Upper lobe of right lung (tissue), 1 donor: ENCODE measurements around the gene QPRT. TPM values are rescaled to one million over a fixed set of nuclear protein-coding genes. Genes with fewer than 3 reads are reported as not detected.
A peak's percentile ranks its signal among the peaks of the same experiment; 100 is the strongest.

ENCODE experiments used
- ATAC-seq: fragments of 200-7000 bp; cut with Tn5 transposase; one replicate; pipeline ENCODE4 v1.9.1; 2020; ENCODE audit warnings: mild to moderate bottlenecking, moderate library complexity
- DNase-seq: peaks from one replicate; pipeline ENCODE4 v3.0.0-alpha.2; 2020
- H3K27ac ChIP-seq: fragments of 200-600 bp; one replicate; pipeline ENCODE4 v1.8.0; 2022
- H3K27me3 ChIP-seq: fragments of 200-600 bp; one replicate; pipeline ENCODE4 v1.8.0; 2022; ENCODE audit warnings: mild to moderate bottlenecking
- H3K36me3 ChIP-seq: fragments of 200-600 bp; one replicate; pipeline ENCODE4 v1.8.0; 2022
- H3K4me1 ChIP-seq: fragments of 200-600 bp; one replicate; pipeline ENCODE4 v1.8.0; 2022
- H3K4me3 ChIP-seq: fragments of 200-600 bp; one replicate; pipeline ENCODE4 v1.8.0; 2022; ENCODE audit warnings: mild to moderate bottlenecking
- H3K9me3 ChIP-seq: fragments of 200-600 bp; one replicate; pipeline ENCODE4 v1.8.0; 2022
- intact Hi-C: fragments of 100-400 bp; cut with DNase I; formaldehyde crosslinking; loops from one replicate; pipeline ENCODE4 v1.11.0; 2022
- total RNA-seq: library from RNA; stranded (reverse); fragmentation: NEBNext Ultra II Directional; extraction: Animal tissue kit (Norgen Biotek cat#: 25700); gene quantifications from one replicate; pipeline ENCODE4 v1.2.1, GENCODE V29; 2021
- TF ChIP-seq, protein P1 (sequence below): fragments of 200-600 bp; IDR thresholded peaks from one replicate; pipeline ENCODE4 v1.8.0; 2022; ENCODE audit warnings: antibody characterized with exemption
- donor health status: DM: no; HTN: yes; CAD: no; lungs with severe emphysema.

QPRT gene
- total RNA-seq, 1 donor from 2014 or later = 15.0 TPM

DNA sequence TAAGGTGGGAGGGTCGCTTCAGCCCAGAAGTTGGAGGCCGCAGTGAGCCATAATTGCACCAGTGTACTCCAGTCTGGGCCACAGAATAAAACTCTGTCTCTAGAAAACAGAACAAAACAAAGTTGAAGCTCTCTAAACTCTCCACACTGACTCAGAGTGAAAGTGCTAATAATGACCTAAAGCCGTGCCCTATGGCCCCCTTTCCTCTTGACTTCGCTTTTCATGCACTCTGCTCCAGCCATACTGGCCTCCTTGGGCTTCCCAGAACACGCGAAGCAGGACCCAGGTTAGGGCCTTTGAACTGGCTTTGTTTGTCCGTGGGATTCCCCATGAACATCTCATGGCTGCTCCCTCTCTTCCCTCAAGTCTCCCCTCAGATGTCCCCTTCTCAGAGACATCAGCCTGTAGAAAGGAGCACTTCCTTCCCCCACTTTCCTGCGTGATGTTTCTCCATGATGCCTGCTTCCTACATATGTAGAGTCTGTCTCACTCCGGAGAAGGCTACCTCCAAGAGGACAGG is 34.6 kb upstream of the QPRT start:
- intact Hi-C loops = no loop called here
- Histone ChIP-seq H3K36me3 (no peaks in the 10 kb centered on the region), H3K27ac (peak overlapping the region; percentile 63), H3K27me3 (no peaks in the 10 kb centered on the region), H3K9me3 (no peaks in the 10 kb centered on the region), H3K4me1 (no peaks in the 10 kb centered on the region), H3K4me3 (no peak overlapping the region)
- TF ChIP-seq, protein P1, sequence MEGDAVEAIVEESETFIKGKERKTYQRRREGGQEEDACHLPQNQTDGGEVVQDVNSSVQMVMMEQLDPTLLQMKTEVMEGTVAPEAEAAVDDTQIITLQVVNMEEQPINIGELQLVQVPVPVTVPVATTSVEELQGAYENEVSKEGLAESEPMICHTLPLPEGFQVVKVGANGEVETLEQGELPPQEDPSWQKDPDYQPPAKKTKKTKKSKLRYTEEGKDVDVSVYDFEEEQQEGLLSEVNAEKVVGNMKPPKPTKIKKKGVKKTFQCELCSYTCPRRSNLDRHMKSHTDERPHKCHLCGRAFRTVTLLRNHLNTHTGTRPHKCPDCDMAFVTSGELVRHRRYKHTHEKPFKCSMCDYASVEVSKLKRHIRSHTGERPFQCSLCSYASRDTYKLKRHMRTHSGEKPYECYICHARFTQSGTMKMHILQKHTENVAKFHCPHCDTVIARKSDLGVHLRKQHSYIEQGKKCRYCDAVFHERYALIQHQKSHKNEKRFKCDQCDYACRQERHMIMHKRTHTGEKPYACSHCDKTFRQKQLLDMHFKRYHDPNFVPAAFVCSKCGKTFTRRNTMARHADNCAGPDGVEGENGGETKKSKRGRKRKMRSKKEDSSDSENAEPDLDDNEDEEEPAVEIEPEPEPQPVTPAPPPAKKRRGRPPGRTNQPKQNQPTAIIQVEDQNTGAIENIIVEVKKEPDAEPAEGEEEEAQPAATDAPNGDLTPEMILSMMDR = no peak
- ATAC-seq = peak; percentile 86
- DNase-seq = no peak

DNA sequence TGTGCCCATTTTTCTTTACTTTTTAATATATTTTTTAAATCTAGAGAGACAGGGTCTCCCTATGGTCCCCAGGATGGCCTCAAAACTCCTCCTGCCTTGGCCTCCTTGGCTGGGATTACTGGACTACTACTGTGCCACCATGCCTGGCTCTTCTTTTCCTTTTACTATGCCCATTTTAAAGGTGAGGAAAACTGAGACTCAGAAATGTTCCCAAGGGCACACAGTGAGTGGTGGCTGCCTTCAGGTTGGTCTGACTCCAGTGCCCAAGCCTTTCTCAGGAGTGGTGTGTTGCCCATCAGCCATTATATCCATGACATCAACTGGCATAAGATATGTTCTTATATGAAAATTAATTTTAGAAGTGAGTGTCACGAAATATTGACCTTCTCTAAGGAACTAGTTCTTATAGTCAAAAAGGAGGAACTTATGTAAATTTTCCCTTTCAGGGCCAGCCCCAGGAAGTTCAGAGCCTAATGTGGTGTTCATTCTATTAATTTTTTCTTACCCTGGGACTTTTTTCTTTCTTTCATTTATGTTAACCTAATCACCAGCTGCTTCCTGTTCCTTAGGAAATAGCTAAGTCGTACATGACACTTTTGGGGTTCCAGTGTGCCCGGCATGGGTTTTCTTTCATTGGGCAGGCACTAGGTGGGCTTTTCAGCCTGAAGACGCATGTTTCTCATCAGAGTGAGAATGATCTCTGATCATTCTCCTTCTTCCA is 33.8 kb upstream of the QPRT start:
- peak; percentile 19 for ATAC-seq
- Histone ChIP-seq H3K27ac (peak overlapping the region; percentile 63), H3K9me3 (no peaks in the 10 kb centered on the region), H3K4me1 (no peaks in the 10 kb centered on the region), H3K4me3 (no peak overlapping the region), H3K36me3 (no peaks in the 10 kb centered on the region), H3K27me3 (no peaks in the 10 kb centered on the region)
- no peak for DNase-seq
- TF ChIP-seq, protein P1 = no peak
- intact Hi-C loops = no loop called here

DNA sequence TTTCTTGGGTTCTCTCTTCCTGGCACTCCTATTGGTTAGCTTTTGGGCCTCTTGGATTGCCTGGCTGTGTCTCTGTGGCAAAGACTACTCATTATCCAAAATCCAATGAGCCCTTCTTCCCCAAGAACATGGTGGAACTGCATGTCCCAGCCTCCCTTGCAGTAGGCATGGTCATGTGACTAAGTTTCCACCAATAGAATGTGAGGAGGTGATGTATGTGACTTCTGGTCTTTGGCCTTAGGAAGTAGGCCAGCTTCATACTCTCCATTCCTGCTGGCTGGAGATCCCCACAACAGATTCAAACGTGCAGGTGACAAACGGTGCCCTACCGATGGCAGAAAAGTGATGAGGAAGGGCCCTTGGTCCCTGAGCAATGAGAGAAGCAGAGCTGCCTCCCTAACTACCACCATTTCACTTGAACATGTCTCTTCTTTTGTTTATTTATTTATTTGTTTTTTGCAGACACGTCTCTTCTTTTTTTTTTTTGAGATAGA is 33.2 kb upstream of the QPRT start:
- Histone ChIP-seq H3K27ac (peak overlapping the region; percentile 63), H3K4me3 (no peak overlapping the region), H3K4me1 (no peaks in the 10 kb centered on the region), H3K27me3 (no peaks in the 10 kb centered on the region), H3K9me3 (no peaks in the 10 kb centered on the region), H3K36me3 (no peaks in the 10 kb centered on the region)
- DNase-seq = no peak
- intact Hi-C loops = no loop called here
- TF ChIP-seq, protein P1 = no peak
- peak; percentile 55 for ATAC-seq

DNA sequence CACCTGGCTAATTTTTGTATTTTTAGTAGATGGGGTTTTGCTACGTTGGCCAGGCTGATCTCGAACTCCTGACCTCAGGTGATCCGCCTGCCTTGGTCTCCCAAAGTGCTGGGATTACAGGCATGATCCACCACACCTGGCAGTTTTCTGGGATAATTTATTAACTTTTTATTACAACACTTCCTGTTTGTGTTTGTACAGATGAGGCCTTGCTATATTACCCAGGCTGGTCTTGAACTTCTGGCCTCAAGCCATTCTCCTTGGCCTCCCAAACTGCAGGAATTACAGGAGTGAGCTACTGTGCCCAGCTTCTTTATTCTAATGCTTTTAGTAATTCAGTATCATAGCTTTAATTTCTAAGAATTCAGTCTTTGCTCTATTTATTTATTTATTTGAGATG is 32.0 kb upstream of the QPRT start:
- DNase-seq (no peak), ATAC-seq (no peak)
- Histone ChIP-seq H3K27me3 (no peaks in the 10 kb centered on the region), H3K9me3 (no peaks in the 10 kb centered on the region), H3K4me3 (no peak overlapping the region), H3K27ac (no peak overlapping the region), H3K4me1 (no peaks in the 10 kb centered on the region), H3K36me3 (no peaks in the 10 kb centered on the region)
- intact Hi-C loops = no loop called here
- TF ChIP-seq, protein P1 = no peak

DNA sequence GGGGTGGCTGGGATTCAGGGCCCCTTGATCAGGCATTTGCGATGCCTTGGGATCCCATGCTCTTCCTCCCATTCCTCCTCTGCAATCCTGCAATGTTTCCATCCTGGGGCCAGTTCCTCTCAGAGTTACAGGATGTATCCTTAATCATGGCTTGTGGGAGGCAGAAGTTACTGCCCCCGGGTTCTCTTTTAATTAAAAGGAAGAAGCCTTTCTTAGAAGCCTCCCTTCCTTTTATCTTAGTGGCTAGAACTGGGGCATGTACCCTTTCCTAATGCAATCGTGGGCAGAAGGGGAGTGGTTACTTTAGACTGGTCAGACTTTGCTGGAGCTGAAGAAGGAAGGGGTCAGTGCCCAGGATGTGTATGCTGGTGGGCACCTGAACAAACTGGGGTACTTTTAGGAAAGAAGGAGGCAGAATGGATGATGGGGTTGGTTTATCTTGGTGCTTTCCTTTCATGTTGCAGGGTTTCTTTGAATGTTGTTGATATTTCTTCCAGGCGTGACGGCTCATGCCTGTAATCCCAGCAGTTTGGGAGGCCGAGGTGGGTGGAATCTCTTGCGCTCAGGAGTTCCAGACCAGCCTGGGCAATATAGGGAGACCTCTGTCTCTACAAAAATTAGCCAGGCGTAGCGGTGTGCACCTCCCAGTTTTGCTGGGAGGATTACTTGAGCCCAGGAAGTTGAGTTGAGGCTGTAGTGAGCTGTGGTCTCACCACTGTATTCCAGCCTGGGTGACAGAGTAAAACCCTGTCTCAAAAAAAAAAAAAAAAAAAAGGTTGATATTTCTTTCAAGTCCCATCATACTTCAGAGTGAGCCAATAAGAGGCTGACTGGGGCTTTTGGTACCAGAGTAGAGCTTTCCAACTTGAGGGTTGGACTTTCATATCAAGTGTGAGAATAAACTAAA is 29.1 kb upstream of the QPRT start:
- intact Hi-C loops = no loop called here
- Histone ChIP-seq H3K27me3 (no peaks in the 10 kb centered on the region), H3K27ac (no peak overlapping the region), H3K4me1 (no peaks in the 10 kb centered on the region), H3K36me3 (no peaks in the 10 kb centered on the region), H3K9me3 (no peaks in the 10 kb centered on the region), H3K4me3 (no peak overlapping the region)
- TF ChIP-seq, protein P1 = no peak
- DNase-seq (no peak), ATAC-seq (peak; percentile 86)
